Vagina (tissue), 2 donors: ENCODE results near the gene FAIM2.

Experiments
- POLR2A ChIP-seq, 2 donors: fragments of 450-650 bp; IDR thresholded peaks; one replicate each; pipeline ENCODE4 v1.6.1; 2017; ENCODE audit warnings: antibody characterized with exemption in 2 of 2, mild to moderate bottlenecking in 2 of 2, moderate library complexity in 2 of 2
- POLR2AphosphoS5 ChIP-seq, 2 donors: sonication (generic); formaldehyde crosslinking; IDR thresholded peaks; one replicate each; pipeline ENCODE4 v1.9.0; 2017; ENCODE audit warnings: antibody characterized with exemption in 2 of 2, mild to moderate bottlenecking in 2 of 2, low read depth in 1 of 2; ENCODE audit not compliant: insufficient read depth in 1 of 2
- TF ChIP-seq, protein P1 (sequence below), 3 experiments: fragments of 450-650 bp in 2 of 3; fragments of 200-600 bp in 1 of 3; sonication (generic) in 1 of 3; IDR thresholded peaks; one replicate each; pipeline ENCODE4 v1.5.1; 2017 to 2019; ENCODE audit warnings: antibody characterized with exemption in 3 of 3, mild to moderate bottlenecking in 2 of 3, moderate library complexity in 2 of 3

- TF ChIP-seq, protein P1, sequence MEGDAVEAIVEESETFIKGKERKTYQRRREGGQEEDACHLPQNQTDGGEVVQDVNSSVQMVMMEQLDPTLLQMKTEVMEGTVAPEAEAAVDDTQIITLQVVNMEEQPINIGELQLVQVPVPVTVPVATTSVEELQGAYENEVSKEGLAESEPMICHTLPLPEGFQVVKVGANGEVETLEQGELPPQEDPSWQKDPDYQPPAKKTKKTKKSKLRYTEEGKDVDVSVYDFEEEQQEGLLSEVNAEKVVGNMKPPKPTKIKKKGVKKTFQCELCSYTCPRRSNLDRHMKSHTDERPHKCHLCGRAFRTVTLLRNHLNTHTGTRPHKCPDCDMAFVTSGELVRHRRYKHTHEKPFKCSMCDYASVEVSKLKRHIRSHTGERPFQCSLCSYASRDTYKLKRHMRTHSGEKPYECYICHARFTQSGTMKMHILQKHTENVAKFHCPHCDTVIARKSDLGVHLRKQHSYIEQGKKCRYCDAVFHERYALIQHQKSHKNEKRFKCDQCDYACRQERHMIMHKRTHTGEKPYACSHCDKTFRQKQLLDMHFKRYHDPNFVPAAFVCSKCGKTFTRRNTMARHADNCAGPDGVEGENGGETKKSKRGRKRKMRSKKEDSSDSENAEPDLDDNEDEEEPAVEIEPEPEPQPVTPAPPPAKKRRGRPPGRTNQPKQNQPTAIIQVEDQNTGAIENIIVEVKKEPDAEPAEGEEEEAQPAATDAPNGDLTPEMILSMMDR (IDR thresholded peaks at IDR 0.05), result no peak
- TF ChIP-seq POLR2A (IDR thresholded peaks at IDR 0.05) (no peak), POLR2AphosphoS5 (IDR thresholded peaks at IDR 0.05; ENCODE audit: insufficient read depth in 1 of 2, low read depth in 1 of 2) (no peak)
Observed at GRCh38 chr12:49893753-49894750, 9.6 kb downstream of the FAIM2 start.
